Astrocyte of the spinal cord (primary cell): ENCODE measurements around the gene SAMD4A.

Experiments
- DNase-seq: peaks from one replicate; pipeline ENCODE4 v3.0.0; 2011; ENCODE audit warnings: low read depth, low spot score
- H3K4me3 ChIP-seq: 2 replicates; pipeline ENCODE4 v1.5.1; 2011; ENCODE audit warnings: low read depth, mild to moderate bottlenecking, low read length, moderate library complexity
- in situ Hi-C: cut with HindIII; loops from 2 replicates; pipeline ENCODE4 v1.10.0; 2017; ENCODE audit warnings: low sequenced_read_pairs
- TF ChIP-seq, protein P1 (sequence below): IDR thresholded peaks from 2 replicates; pipeline ENCODE4 v1.5.1; 2012; ENCODE audit warnings: low read depth, mild to moderate bottlenecking, low read length, inconsistent platforms

Gene SAMD4A

DNA sequence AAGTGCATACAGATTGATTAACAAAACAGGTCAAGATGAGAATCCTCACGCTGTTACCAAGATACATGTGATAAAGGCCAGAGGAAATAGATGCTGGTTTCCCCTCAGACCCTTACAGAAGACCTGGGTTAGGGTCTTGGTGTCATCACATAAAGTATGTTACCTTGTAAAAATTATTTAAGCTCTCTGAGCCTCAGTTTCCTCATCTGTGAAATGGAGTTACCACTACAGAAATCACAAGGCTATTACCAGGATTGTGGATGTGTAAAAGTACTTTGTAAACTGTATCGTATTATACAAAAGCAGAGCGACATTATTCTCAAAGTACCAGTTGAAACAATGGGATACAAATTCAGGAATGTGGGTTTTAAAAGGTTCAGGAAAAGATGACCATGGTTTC, 14.0 kb downstream of the SAMD4A start:
- TF ChIP-seq, protein P1, sequence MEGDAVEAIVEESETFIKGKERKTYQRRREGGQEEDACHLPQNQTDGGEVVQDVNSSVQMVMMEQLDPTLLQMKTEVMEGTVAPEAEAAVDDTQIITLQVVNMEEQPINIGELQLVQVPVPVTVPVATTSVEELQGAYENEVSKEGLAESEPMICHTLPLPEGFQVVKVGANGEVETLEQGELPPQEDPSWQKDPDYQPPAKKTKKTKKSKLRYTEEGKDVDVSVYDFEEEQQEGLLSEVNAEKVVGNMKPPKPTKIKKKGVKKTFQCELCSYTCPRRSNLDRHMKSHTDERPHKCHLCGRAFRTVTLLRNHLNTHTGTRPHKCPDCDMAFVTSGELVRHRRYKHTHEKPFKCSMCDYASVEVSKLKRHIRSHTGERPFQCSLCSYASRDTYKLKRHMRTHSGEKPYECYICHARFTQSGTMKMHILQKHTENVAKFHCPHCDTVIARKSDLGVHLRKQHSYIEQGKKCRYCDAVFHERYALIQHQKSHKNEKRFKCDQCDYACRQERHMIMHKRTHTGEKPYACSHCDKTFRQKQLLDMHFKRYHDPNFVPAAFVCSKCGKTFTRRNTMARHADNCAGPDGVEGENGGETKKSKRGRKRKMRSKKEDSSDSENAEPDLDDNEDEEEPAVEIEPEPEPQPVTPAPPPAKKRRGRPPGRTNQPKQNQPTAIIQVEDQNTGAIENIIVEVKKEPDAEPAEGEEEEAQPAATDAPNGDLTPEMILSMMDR, result no peak
- H3K4me3 ChIP-seq, result no peak overlapping the region
- in situ Hi-C loops, result no loop called here
- no peak for DNase-seq

DNA sequence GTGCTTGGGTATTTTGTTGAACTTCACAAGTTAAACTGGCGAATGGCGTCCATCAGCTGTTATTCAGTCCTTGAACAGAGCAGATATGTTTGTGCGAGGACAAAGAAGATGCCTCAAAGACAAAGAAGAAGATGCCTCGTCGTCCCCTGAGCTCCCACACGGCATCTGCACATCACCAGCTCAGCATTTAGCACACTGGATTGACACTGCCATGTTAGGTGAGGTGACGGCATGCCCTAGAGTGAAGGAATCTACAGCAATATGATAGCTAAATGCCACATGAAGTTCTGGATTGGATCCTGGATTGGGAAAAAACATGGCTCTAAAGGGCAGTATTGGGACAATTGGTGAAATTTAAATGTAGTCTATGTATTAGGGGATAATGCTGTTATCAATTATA, 15.4 kb downstream of the SAMD4A start:
- in situ Hi-C loops, result no loop called here
- TF ChIP-seq, protein P1, result no peak

DNA sequence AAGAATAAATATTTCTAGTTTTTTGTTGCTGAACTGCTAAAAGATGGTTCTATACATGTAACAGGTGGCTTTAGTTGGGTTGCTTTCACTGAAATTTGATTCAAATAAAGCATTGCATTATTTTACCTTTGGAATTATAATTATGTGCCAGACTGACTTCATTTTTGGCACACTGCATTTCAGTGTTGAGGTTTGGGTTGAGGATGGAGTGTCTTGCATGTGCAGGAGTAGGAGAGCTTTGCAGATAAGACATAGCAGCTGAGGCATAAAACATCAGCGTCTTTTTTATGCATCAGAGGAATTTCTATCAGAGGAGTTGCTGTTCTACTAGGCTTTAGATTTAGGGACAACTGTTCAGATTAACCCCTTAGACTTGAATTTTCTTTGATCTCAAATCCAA, 17.2 kb downstream of the SAMD4A start:
- TF ChIP-seq, protein P1, result no peak
- DNase-seq, result no peak
- in situ Hi-C loops, result no loop called here
- H3K4me3 ChIP-seq, result no peak overlapping the region

More for the DNA sequence above, 15.4 kb downstream of the SAMD4A start:
- DNase-seq, result no peak
- H3K4me3 ChIP-seq, result no peak overlapping the region

DNA sequence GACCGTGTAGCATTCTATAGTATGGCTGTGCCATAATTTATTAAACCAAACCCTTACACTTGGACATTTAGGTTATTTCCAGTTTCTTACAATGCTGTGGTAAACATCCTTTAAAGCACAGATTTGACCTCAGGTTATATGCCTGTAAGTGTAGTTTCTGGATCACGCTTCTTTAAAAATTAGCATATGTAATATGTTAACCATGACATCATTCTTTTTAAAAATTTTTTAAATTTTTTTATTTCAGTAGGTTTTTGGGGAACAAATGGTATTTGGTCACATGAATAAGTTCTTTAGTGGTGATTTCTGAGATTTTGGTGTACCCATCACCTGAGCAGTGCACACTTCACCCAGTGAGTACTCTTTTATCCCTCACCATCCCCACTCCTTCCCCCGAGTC, 18.3 kb downstream of the SAMD4A start:
- no peak for DNase-seq
- H3K4me3 ChIP-seq, result no peak overlapping the region
- TF ChIP-seq, protein P1, result no peak
- in situ Hi-C loops, result no loop called here

DNA sequence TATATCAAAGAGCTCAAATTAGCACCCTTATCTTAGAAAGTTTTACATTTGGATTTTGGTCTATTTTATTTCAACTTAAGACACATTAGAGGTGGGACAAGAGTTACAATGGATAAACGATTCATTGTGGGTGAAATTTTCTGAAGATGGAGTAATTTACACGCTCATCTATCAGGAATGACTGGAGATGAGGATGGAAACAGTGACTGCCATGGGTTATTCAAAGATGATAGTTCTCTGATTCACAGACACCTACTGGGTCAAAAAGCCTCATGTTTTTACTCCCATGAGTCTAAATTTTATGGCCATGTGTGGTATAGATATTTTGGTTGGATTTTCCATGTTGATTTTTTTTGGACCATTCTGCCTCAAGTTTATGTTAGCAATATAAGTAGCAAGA, 22.1 kb downstream of the SAMD4A start:
- in situ Hi-C loops, result no loop called here
- TF ChIP-seq, protein P1, result no peak
- no peak overlapping the region for H3K4me3 ChIP-seq
- no peak for DNase-seq

DNA sequence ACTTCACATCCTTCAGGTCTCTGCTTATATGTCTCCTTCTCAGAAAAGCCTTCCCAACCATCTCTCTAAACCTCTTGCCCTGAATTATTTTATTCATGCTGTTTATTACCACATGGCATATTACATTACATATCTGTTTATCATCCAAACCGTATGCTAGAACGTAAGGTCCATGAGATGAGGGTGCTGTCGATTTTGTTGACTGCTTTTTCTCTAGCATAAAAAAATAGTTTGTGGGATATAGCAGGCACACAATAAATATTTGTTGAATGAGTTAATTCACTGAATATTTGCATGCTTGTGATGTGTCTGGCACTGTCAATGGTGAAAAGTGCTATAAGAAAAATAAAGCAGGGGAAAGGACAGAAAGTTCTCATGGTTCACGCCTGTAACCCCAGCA, 22.9 kb downstream of the SAMD4A start:
- in situ Hi-C loops, result no loop called here

More for the DNA sequence above, 22.9 kb downstream of the SAMD4A start:
- no peak overlapping the region for H3K4me3 ChIP-seq
- DNase-seq, result no peak
- TF ChIP-seq, protein P1, result no peak
